H1 (cell line): ENCODE data around the gene SLC5A11. TPM values are rescaled to one million over a fixed set of nuclear protein-coding genes. Genes with fewer than 3 reads are reported as not detected.

Source experiments
- CTCF ChIA-PET: fragments of 300-600 bp; sonication (Branson Sonifier 250); formaldehyde crosslinking; loops from one replicate; lab custom pipeline; 2021; ENCODE audit not compliant: partially characterized antibody; lab: Charles Lee
- POLR2A ChIA-PET: fragments of 300-600 bp; sonication (Branson Sonifier 250); formaldehyde crosslinking; loops from one replicate; lab custom pipeline; 2021; ENCODE audit warnings: inconsistent platforms; ENCODE audit not compliant: partially characterized antibody; lab: Charles Lee
- DNase-seq, 2 experiments: peaks; one replicate each; pipeline versions ENCODE4 v3.0.0 to v3.0.0-alpha.2; 2010 to 2022; ENCODE audit warnings: low spot score in 2 of 2, low read depth in 1 of 2, mixed read lengths in 1 of 2
- FAIRE-seq: peaks from 2 replicates; lab custom pipeline; 2011; peaks lifted over from hg19 to GRCh38; lab: Jason Lieb, UNC
- H2AFZ ChIP-seq: 2 replicates; pipeline ENCODE4 v1.8.1; 2012; ENCODE audit warnings: low read length, inconsistent platforms
- H2AK5ac ChIP-seq: 2 replicates; pipeline ENCODE4 v1.6.1; 2013; ENCODE audit warnings: low read depth, low read length
- H2BK120ac ChIP-seq: replicated peaks from 2 replicates; pipeline ENCODE3; 2013; ENCODE audit warnings: low read depth, low read length, inconsistent platforms
- H2BK12ac ChIP-seq: 2 replicates; pipeline ENCODE4 v1.6.1; 2013; ENCODE audit warnings: low read depth, low read length
- H2BK15ac ChIP-seq: 2 replicates; pipeline ENCODE4 v1.6.1; 2013; ENCODE audit warnings: low read length
- H2BK20ac ChIP-seq: 2 replicates; pipeline ENCODE4 v1.6.1; 2013; ENCODE audit warnings: low read length
- H2BK5ac ChIP-seq: 2 replicates; pipeline ENCODE4 v1.6.1; 2013; ENCODE audit warnings: low read depth, low read length
- H3K14ac ChIP-seq: 2 replicates; pipeline ENCODE4 v1.6.1; 2013; ENCODE audit warnings: inconsistent platforms; ENCODE audit not compliant: insufficient read length
- H3K18ac ChIP-seq: 2 replicates; pipeline ENCODE4 v1.6.1; 2013; ENCODE audit warnings: low read length; ENCODE audit errors: extremely low read depth
- H3K23ac ChIP-seq: 2 replicates; pipeline ENCODE4 v1.6.1; 2013; ENCODE audit warnings: inconsistent platforms; ENCODE audit not compliant: insufficient read length
- H3K23me2 ChIP-seq: 2 replicates; pipeline ENCODE4 v1.6.1; 2013; ENCODE audit warnings: low read depth, low read length
- H3K27ac ChIP-seq: 2 replicates; pipeline ENCODE4 v1.6.1; 2011; ENCODE audit warnings: low read depth, low read length, inconsistent platforms
- H3K27me3 ChIP-seq, 4 experiments: replicated peaks in 1 of 4; 1 replicate in 1 of 4; 2 replicates in 3 of 4; pipeline versions ENCODE4 v1.6.1 to v1.8.1; 2011 to 2013; ENCODE audit warnings: low read length in 3 of 4, mild to moderate bottlenecking in 3 of 4, inconsistent platforms in 2 of 4, mixed read lengths in 2 of 4, moderate library complexity in 1 of 4; ENCODE audit not compliant: control insufficient read depth in 3 of 4, insufficient read depth in 3 of 4; ENCODE audit errors: extremely low read depth in 1 of 4
- H3K36me3 ChIP-seq, 4 experiments: 2 replicates each; pipeline versions ENCODE4 v1.6.1 to v1.8.1; 2011 to 2013; ENCODE audit warnings: mild to moderate bottlenecking in 4 of 4, low read length in 3 of 4, moderate library complexity in 2 of 4, control low read depth in 1 of 4, inconsistent platforms in 1 of 4; ENCODE audit not compliant: insufficient read depth in 4 of 4, control insufficient read depth in 2 of 4
- H3K4ac ChIP-seq: replicated peaks from 2 replicates; pipeline ENCODE3; 2013; ENCODE audit warnings: low read length, low read depth, mixed read lengths, inconsistent platforms; ENCODE audit not compliant: insufficient read length
- H3K4me1 ChIP-seq, 4 experiments: replicated peaks in 1 of 4; 1 replicate in 1 of 4; 2 replicates in 3 of 4; pipeline versions ENCODE4 v1.6.1 to v1.8.1; 2011 to 2013; ENCODE audit warnings: low read length in 3 of 4, inconsistent platforms in 2 of 4, mixed read lengths in 1 of 4; ENCODE audit not compliant: insufficient read depth in 4 of 4, control insufficient read depth in 3 of 4
- H3K4me2 ChIP-seq, 2 experiments: 2 replicates each; pipeline versions ENCODE4 v1.6.1 to v1.8.1; 2011 to 2013; ENCODE audit warnings: low read depth in 2 of 2, low read length in 2 of 2, control low read depth in 1 of 2, inconsistent platforms in 1 of 2, mild to moderate bottlenecking in 1 of 2; ENCODE audit not compliant: insufficient read depth in 1 of 2
- H3K4me3 ChIP-seq, 4 experiments: fragments of 200-600, 300-600 bp in 1 of 4; sonication (generic), shearing (Covaris generic), sonication (Bioruptor Twin) in 1 of 4; 2 replicates each; pipeline versions ENCODE4 v1.5.1 to v1.8.1; 2011 to 2016; ENCODE audit warnings: low read length in 4 of 4, low read depth in 3 of 4, control low read depth in 2 of 4, inconsistent platforms in 2 of 4, mild to moderate bottlenecking in 2 of 4, mixed read lengths in 1 of 4, moderate library complexity in 1 of 4; ENCODE audit not compliant: insufficient read depth in 2 of 4; ENCODE audit errors: extremely low read depth in 1 of 4
- H3K56ac ChIP-seq: replicated peaks from 2 replicates; pipeline ENCODE3; 2013; ENCODE audit warnings: low read depth, mild to moderate bottlenecking, mixed read lengths, low read length, inconsistent platforms; ENCODE audit not compliant: insufficient read length
- H3K79me1 ChIP-seq: 2 replicates; pipeline ENCODE4 v1.6.1; 2013; ENCODE audit warnings: low read depth, low read length, control low read depth
- H3K79me2 ChIP-seq, 2 experiments: 2 replicates each; pipeline versions ENCODE4 v1.6.1 to v1.8.1; 2012 to 2013; ENCODE audit warnings: low read length in 2 of 2, mild to moderate bottlenecking in 2 of 2, inconsistent platforms in 1 of 2; ENCODE audit not compliant: insufficient read depth in 2 of 2, control insufficient read depth in 1 of 2
- H3K9ac ChIP-seq, 4 experiments: replicated peaks in 1 of 4; 1 replicate in 1 of 4; 2 replicates in 3 of 4; pipeline versions ENCODE4 v1.6.1 to v1.8.1; 2011 to 2013; ENCODE audit warnings: low read depth in 3 of 4, low read length in 3 of 4, control low read depth in 2 of 4, mild to moderate bottlenecking in 2 of 4, moderate library complexity in 2 of 4, inconsistent platforms in 1 of 4; ENCODE audit errors: extremely low read depth in 1 of 4
- H3K9me3 ChIP-seq, 2 experiments: 2 replicates each; pipeline versions ENCODE4 v1.6.1 to v1.8.1; 2012 to 2013; ENCODE audit warnings: mild to moderate bottlenecking in 2 of 2, moderate library complexity in 2 of 2, control low read depth in 1 of 2, inconsistent platforms in 1 of 2, low read depth in 1 of 2, low read length in 1 of 2, mixed read lengths in 1 of 2; ENCODE audit not compliant: insufficient read depth in 2 of 2
- H4K20me1 ChIP-seq, 2 experiments: replicated peaks in 1 of 2; 2 replicates each; pipeline versions ENCODE3 to v1.8.1; 2011 to 2013; ENCODE audit warnings: inconsistent platforms in 2 of 2, low read length in 2 of 2, mild to moderate bottlenecking in 1 of 2; ENCODE audit not compliant: insufficient read depth in 2 of 2, control insufficient read depth in 1 of 2
- H4K5ac ChIP-seq: 2 replicates; pipeline ENCODE4 v1.6.1; 2013; ENCODE audit warnings: low read length, low read depth, mixed read lengths, inconsistent platforms; ENCODE audit not compliant: insufficient read length
- H4K8ac ChIP-seq: 2 replicates; pipeline ENCODE4 v1.8.0; 2013; ENCODE audit warnings: mild to moderate bottlenecking, moderate library complexity, low read length, inconsistent platforms; ENCODE audit not compliant: insufficient read depth; ENCODE audit errors: extremely low read depth
- H4K91ac ChIP-seq: replicated peaks from 2 replicates; pipeline ENCODE3; 2013; ENCODE audit warnings: low read length, mixed read lengths, inconsistent platforms; ENCODE audit not compliant: insufficient read length
- CHD1 ChIP-seq: IDR thresholded peaks from 2 replicates; pipeline ENCODE4 v1.6.1; 2012; ENCODE audit warnings: low read depth, low read length, improper control_type of control experiment
- CTCF ChIP-seq, 3 experiments: IDR thresholded peaks; 1 replicate in 2 of 3; 2 replicates in 1 of 3; pipeline versions ENCODE4 v1.5.1 to v1.6.1; 2011; ENCODE audit warnings: low read length in 3 of 3, mild to moderate bottlenecking in 3 of 3, inconsistent platforms in 2 of 3, low read depth in 1 of 3, moderate library complexity in 1 of 3; ENCODE audit not compliant: insufficient read depth in 1 of 3; ENCODE audit errors: control extremely low read depth in 1 of 3
- FOSL1 ChIP-seq: IDR thresholded peaks from 2 replicates; pipeline ENCODE4 v1.6.1; 2011; ENCODE audit warnings: mild to moderate bottlenecking, low read depth, low read length, moderate library complexity; ENCODE audit not compliant: insufficient read depth
- HDAC6 ChIP-seq: IDR thresholded peaks from one replicate; pipeline ENCODE4 v1.7.1; 2012; ENCODE audit warnings: low read depth, mild to moderate bottlenecking, inconsistent platforms, low read length, moderate library complexity
- JUN ChIP-seq: IDR thresholded peaks from 2 replicates; pipeline ENCODE4 v1.6.1; 2011; ENCODE audit warnings: low read depth, mild to moderate bottlenecking, improper control_type of control experiment, low read length
- MAX ChIP-seq: IDR thresholded peaks from 2 replicates; pipeline ENCODE4 v1.6.1; 2012; ENCODE audit warnings: inconsistent platforms
- NRF1 ChIP-seq: IDR thresholded peaks from 2 replicates; pipeline ENCODE4 v1.6.1; 2011; ENCODE audit warnings: mild to moderate bottlenecking, low read depth, low read length, improper control_type of control experiment
- POU5F1 ChIP-seq: IDR thresholded peaks from 2 replicates; pipeline ENCODE4 v1.6.1; 2011; ENCODE audit warnings: low read depth, mild to moderate bottlenecking, low read length, moderate library complexity
- RAD21 ChIP-seq, 2 experiments: IDR thresholded peaks in 1 of 2; conservative IDR thresholded peaks in 1 of 2; 2 replicates each; pipeline ENCODE4 v1.6.1; 2011; ENCODE audit warnings: low read depth in 2 of 2, low read length in 2 of 2, improper control_type of control experiment in 1 of 2, inconsistent platforms in 1 of 2, mild to moderate bottlenecking in 1 of 2, moderate library complexity in 1 of 2
- SIX5 ChIP-seq: IDR thresholded peaks from 2 replicates; pipeline ENCODE4 v1.6.1; 2011; ENCODE audit warnings: mild to moderate bottlenecking, low read depth, low read length
- TCF12 ChIP-seq: IDR thresholded peaks from 2 replicates; pipeline ENCODE4 v1.6.1; 2011; ENCODE audit warnings: low read depth, mild to moderate bottlenecking, low read length
- WGBS, 2 experiments: shearing (Covaris generic) in 1 of 2; methylation state at CpG; one replicate each; pipeline versions ENCODE4 v1.1.6 to v1.1.7; 2013 to 2015; ENCODE audit warnings: low lambda C conversion rate in 2 of 2, mixed read lengths in 2 of 2, inconsistent platforms in 1 of 2, low coverage in 1 of 2, missing lambda C conversion rate in 1 of 2; ENCODE audit not compliant: insufficient replicate concordance in 2 of 2, insufficient coverage in 1 of 2, insufficient read length in 1 of 2; ENCODE audit errors: extremely low coverage in 1 of 2, missing lambda C conversion rate in 1 of 2; 5-methylcytosine and 5-hydroxymethylcytosine counted together
- polyA plus RNA-seq, 7 experiments: library from polyadenylated mRNA; depleted of rRNA in 3 of 7; stranded (reverse) in 5 of 7; unstranded in 2 of 7; fragments of >200 nt in 5 of 7; fragments of 200-250 nt in 2 of 7; gene quantifications; 1 replicate in 5 of 7; 2 replicates in 1 of 7; 4 replicates in 1 of 7; pipeline versions ENCODE4 v1.2.1 to v1.2.3, GENCODE V29; 2011 to 2013; ENCODE audit warnings: missing spikeins in 2 of 7, mixed read lengths in 2 of 7
- total RNA-seq: library from RNA; stranded (reverse); fragmentation: NEBNext Ultra II Directional; extraction: Animal tissue kit (Norgen Biotek cat#: 25700); gene quantifications from 2 replicates; pipeline ENCODE4 v1.2.1, GENCODE V29; 2021

The SLC5A11 gene
- total and polyA plus RNA-seq, 2 of the 8 experiments (the other 6 are each of a cell fraction or from before 2014, with no cell fraction given) = 0.26 to 0.59 TPM

GRCh38 chr16:24917891-24918290 is 72.1 kb downstream of the SLC5A11 start:
- H3K27ac ChIP-seq = no peak overlapping the region
- no peak overlapping the region for H3K18ac ChIP-seq
- peaks cover 0 to 9% (median 4%) of the 10 kb centered on the region in 4 experiments; a peak in 5 of 8 replicates for H3K36me3 ChIP-seq
- no peak overlapping the region for H3K56ac ChIP-seq
- no peak overlapping the region for H3K4me3 ChIP-seq
- no peak overlapping the region for H4K91ac ChIP-seq
- CTCF ChIA-PET = interaction anchor here (1.0 kb wide), 1 partner anchor 11 kb away, joined by 4 read pairs; no protein-coding TSS in a partner anchor
- H4K20me1 ChIP-seq = no peaks in the 10 kb centered on the region
- no peaks in the 10 kb centered on the region for H3K23me2 ChIP-seq
- H3K9ac ChIP-seq = no peak overlapping the region
- no peak overlapping the region for H2BK120ac ChIP-seq
- POLR2A ChIA-PET = no interaction called here
- FAIRE-seq = no peak
- no peak overlapping the region for H4K5ac ChIP-seq
- 90% methylated on average over 5 of the region's 5 CpGs; no CpG with 5 or more reads in 1 of the 2 experiments for WGBS, 2 experiments
- no peak overlapping the region for H2AK5ac ChIP-seq
- no peaks in the 10 kb centered on the region for H3K79me1 ChIP-seq
- no peak overlapping the region for H2BK15ac ChIP-seq
- H3K23ac ChIP-seq = no peak overlapping the region
- H3K9me3 ChIP-seq = no peaks in the 10 kb centered on the region
- no peak overlapping the region for H3K4me2 ChIP-seq
- no peak overlapping the region for H2BK12ac ChIP-seq
- H4K8ac ChIP-seq = no peak overlapping the region
- H2BK5ac ChIP-seq = no peak overlapping the region
- no peaks in the 10 kb centered on the region for H3K79me2 ChIP-seq
- no peak for DNase-seq
- H2AFZ ChIP-seq = no peak overlapping the region
- peaks cover 0 to 8% (median 5%) of the 10 kb centered on the region in 4 experiments; a peak in 4 of 7 replicates for H3K4me1 ChIP-seq
- H3K4ac ChIP-seq = no peak overlapping the region
- H3K27me3 ChIP-seq = no peaks in the 10 kb centered on the region
- H2BK20ac ChIP-seq = no peak overlapping the region
- H3K14ac ChIP-seq = no peak overlapping the region
- no peak for TF ChIP-seq CTCF (IDR thresholded peaks at IDR 0.05; ENCODE audit: control extremely low read depth in 1 of 3, insufficient read depth in 1 of 3, low read depth in 1 of 3, low read length in 3 of 3)
- TF ChIP-seq RAD21 (IDR thresholded peaks at IDR 0.05 in 1 of 2, conservative IDR thresholded peaks at IDR 0.05 in 1 of 2; ENCODE audit: low read depth in 2 of 2, low read length in 2 of 2) = no peak
- no peak for TF ChIP-seq FOSL1
- no peak for TF ChIP-seq MAX
- TF ChIP-seq TCF12 = no peak
- no peak for TF ChIP-seq NRF1
- no peak for TF ChIP-seq HDAC6
- TF ChIP-seq SIX5 = no peak
- TF ChIP-seq JUN = no peak
- TF ChIP-seq POU5F1 = no peak
- no peak for TF ChIP-seq CHD1
